HEK293 (cell line): ENCODE results near the gene TPM2.

Experiments
- CTCF ChIA-PET: fragments of 350-600 bp; formaldehyde crosslinking; extraction: SDS; loops from one replicate; lab custom pipeline; 2021; ENCODE audit warnings: antibody characterized with exemption; lab: Yijun Ruan, JAX
- POLR2A ChIA-PET: fragments of 300-600 bp; formaldehyde crosslinking; extraction: SDS; loops from one replicate; lab custom pipeline; 2020; ENCODE audit warnings: antibody characterized with exemption, inconsistent platforms; lab: Yijun Ruan, JAX
- H3K27ac ChIP-seq: fragments of 200-500 bp; sonication (Bioruptor generic); 2 replicates; pipeline ENCODE4 v1.5.1; 2014; ENCODE audit warnings: low read depth, low read length, control low read depth, inconsistent platforms; ENCODE audit errors: extremely low read depth
- H3K36me3 ChIP-seq, 2 experiments: fragments of 200-500 bp in 1 of 2; sonication (Bioruptor generic) in 1 of 2; 1 replicate in 1 of 2; 2 replicates in 1 of 2; pipeline ENCODE4 v1.5.1; 2014 to 2017; ENCODE audit warnings: inconsistent platforms in 2 of 2, low read length in 2 of 2; ENCODE audit not compliant: control insufficient read depth in 2 of 2, insufficient read depth in 1 of 2
- H3K4me1 ChIP-seq: fragments of 200-500 bp; sonication (Bioruptor generic); 2 replicates; pipeline ENCODE4 v1.5.1; 2014; ENCODE audit warnings: mild to moderate bottlenecking, low read length, inconsistent platforms; ENCODE audit not compliant: control insufficient read depth, insufficient read depth
- H3K4me3 ChIP-seq: 2 replicates; pipeline ENCODE4 v1.5.1; 2011; ENCODE audit warnings: low read depth, mild to moderate bottlenecking, control low read depth, low read length, moderate library complexity
- H3K9me3 ChIP-seq: fragments of 200-500 bp; sonication (Bioruptor generic); 2 replicates; pipeline ENCODE4 v1.5.1; 2014; ENCODE audit warnings: low read depth, low read length, inconsistent platforms; ENCODE audit not compliant: control insufficient read depth, insufficient read depth
- CTCF ChIP-seq: fragments of 450-650 bp; formaldehyde crosslinking; IDR thresholded peaks from 2 replicates; pipeline ENCODE4 v1.5.1; 2016; ENCODE audit warnings: missing biosample characterization, missing genetic modification characterization
- HOXC10 ChIP-seq: sonication (generic); formaldehyde crosslinking; IDR thresholded peaks from 2 replicates; pipeline ENCODE4 v1.8.1; 2023; ENCODE audit warnings: mild to moderate bottlenecking, missing genetic modification reagents
- HOXD13 ChIP-seq: sonication (generic); formaldehyde crosslinking; IDR thresholded peaks from 2 replicates; pipeline ENCODE4 v1.8.0; 2022; ENCODE audit warnings: missing genetic modification reagents, borderline replicate concordance
- IKZF3 ChIP-seq: fragments of 450-650 bp; IDR thresholded peaks from 2 replicates; pipeline ENCODE4 v1.5.0; 2018; ENCODE audit warnings: missing biosample characterization, mild to moderate bottlenecking, missing genetic modification characterization, moderate library complexity
- KLF16 ChIP-seq: fragments of 450-650 bp; formaldehyde crosslinking; IDR thresholded peaks from 2 replicates; pipeline ENCODE4 v1.5.1; 2017; ENCODE audit warnings: missing biosample characterization, missing genetic modification characterization
- PATZ1 ChIP-seq: fragments of 450-650 bp; formaldehyde crosslinking; IDR thresholded peaks from 2 replicates; pipeline ENCODE4 v1.5.1; 2016; ENCODE audit warnings: missing biosample characterization, missing genetic modification characterization
- PRDM1 ChIP-seq: fragments of 450-650 bp; formaldehyde crosslinking; IDR thresholded peaks from 2 replicates; pipeline ENCODE4; 2016; ENCODE audit warnings: missing biosample characterization, missing genetic modification characterization
- PRDM10 ChIP-seq: fragments of 450-650 bp; formaldehyde crosslinking; IDR thresholded peaks from 2 replicates; pipeline ENCODE4 v1.5.1; 2016; ENCODE audit warnings: missing biosample characterization, missing genetic modification characterization
- SCRT2 ChIP-seq: fragments of 450-650 bp; formaldehyde crosslinking; IDR thresholded peaks from 2 replicates; pipeline ENCODE4 v1.5.1; 2016; ENCODE audit warnings: missing biosample characterization, missing genetic modification characterization
- WT1 ChIP-seq: fragments of 450-650 bp; formaldehyde crosslinking; IDR thresholded peaks from 2 replicates; pipeline ENCODE4 v1.5.1; 2016; ENCODE audit warnings: missing biosample characterization, missing genetic modification characterization
- ZBTB17 ChIP-seq: fragments of 450-650 bp; formaldehyde crosslinking; IDR thresholded peaks from 2 replicates; pipeline ENCODE4 v1.5.1; 2016; ENCODE audit warnings: missing biosample characterization, missing genetic modification characterization
- ZBTB48 ChIP-seq: fragments of 450-650 bp; formaldehyde crosslinking; IDR thresholded peaks from 2 replicates; pipeline ENCODE4 v1.5.1; 2016; ENCODE audit warnings: missing biosample characterization, missing genetic modification characterization
- ZNF10 ChIP-seq: fragments of 450-650 bp; formaldehyde crosslinking; IDR thresholded peaks from 2 replicates; pipeline ENCODE4 v1.5.1; 2017; ENCODE audit warnings: missing biosample characterization, missing genetic modification characterization
- ZNF112 ChIP-seq: fragments of 450-650 bp; formaldehyde crosslinking; IDR thresholded peaks from 2 replicates; pipeline ENCODE4 v1.5.0; 2017; ENCODE audit warnings: missing biosample characterization, missing genetic modification characterization
- ZNF138 ChIP-seq: fragments of 450-650 bp; formaldehyde crosslinking; IDR thresholded peaks from 2 replicates; pipeline ENCODE4 v1.5.1; 2016; ENCODE audit warnings: missing biosample characterization, missing genetic modification characterization, borderline replicate concordance
- ZNF2 ChIP-seq: fragments of 450-650 bp; formaldehyde crosslinking; IDR thresholded peaks from 2 replicates; pipeline ENCODE4 v1.5.1; 2016; ENCODE audit warnings: missing biosample characterization, missing genetic modification characterization
- ZNF274 ChIP-seq, 2 experiments: fragments of 200-500 bp in 1 of 2; fragments of 450-650 bp in 1 of 2; sonication (Bioruptor generic) in 1 of 2; formaldehyde crosslinking in 1 of 2; IDR thresholded peaks; 2 replicates each; pipeline versions ENCODE4 v1.5.1 to v1.6.1; 2014 to 2016; ENCODE audit warnings: borderline replicate concordance in 1 of 2, inconsistent platforms in 1 of 2, low read length in 1 of 2, missing biosample characterization in 1 of 2, missing genetic modification characterization in 1 of 2
- ZNF366 ChIP-seq: fragments of 450-650 bp; formaldehyde crosslinking; conservative IDR thresholded peaks from 2 replicates; pipeline ENCODE4 v1.5.1; 2016; ENCODE audit warnings: missing biosample characterization, missing genetic modification characterization
- ZNF394 ChIP-seq: fragments of 450-650 bp; formaldehyde crosslinking; IDR thresholded peaks from 2 replicates; pipeline ENCODE4 v1.5.1; 2016; ENCODE audit warnings: missing biosample characterization, missing genetic modification characterization, mild to moderate bottlenecking, moderate library complexity, borderline replicate concordance
- ZNF423 ChIP-seq: fragments of 450-650 bp; formaldehyde crosslinking; IDR thresholded peaks from 2 replicates; pipeline ENCODE4 v1.5.1; 2016; ENCODE audit warnings: missing biosample characterization, missing genetic modification characterization
- ZNF548 ChIP-seq: fragments of 450-650 bp; formaldehyde crosslinking; IDR thresholded peaks from 2 replicates; pipeline ENCODE4 v1.5.1; 2016; ENCODE audit warnings: missing biosample characterization, missing genetic modification characterization
- ZNF624 ChIP-seq: fragments of 450-650 bp; formaldehyde crosslinking; IDR thresholded peaks from 2 replicates; pipeline ENCODE4 v1.5.1; 2017; ENCODE audit warnings: missing biosample characterization, missing genetic modification characterization
- ZSCAN16 ChIP-seq: fragments of 450-650 bp; formaldehyde crosslinking; IDR thresholded peaks from 2 replicates; pipeline ENCODE4 v1.5.1; 2016; ENCODE audit warnings: missing biosample characterization, missing genetic modification characterization
- TF ChIP-seq, protein P1 (sequence below): fragments of 450-650 bp; formaldehyde crosslinking; IDR thresholded peaks from 2 replicates; pipeline ENCODE4 v1.5.1; 2017; ENCODE audit warnings: missing biosample characterization, missing genetic modification characterization
- TF ChIP-seq, protein P2 (sequence below): fragments of 450-650 bp; formaldehyde crosslinking; IDR thresholded peaks from 2 replicates; pipeline ENCODE4 v1.5.1; 2016; ENCODE audit warnings: missing biosample characterization, missing genetic modification characterization

TPM2 gene

GRCh38 chr9:35732800-35733541, 43.2 kb upstream of the TPM2 start (continued):
- TF ChIP-seq ZNF274 (IDR thresholded peaks at IDR 0.05; ENCODE audit: low read length), result no peak
- TF ChIP-seq ZNF274 (tag by site-specific recombination; IDR thresholded peaks at IDR 0.05; ENCODE audit: borderline replicate concordance), result no peak
- peak; percentile 65 for TF ChIP-seq PRDM10
- 0 out of 2 replicates have a peak, but pooled peaks have one; percentile 47 for TF ChIP-seq ZBTB48 (tag by site-specific recombination)
- TF ChIP-seq SCRT2, result peak; percentile 53; the same call in 1 of the 2 replicates
- TF ChIP-seq ZNF112 (tag by site-specific recombination), result no peak
- TF ChIP-seq ZNF366 (tag by site-specific recombination), result peak; percentile 21; the same call in 1 of the 2 replicates
- 0 out of 2 replicates have a peak, but pooled peaks have one; percentile 1 for TF ChIP-seq IKZF3 (tag by site-specific recombination)
- peak; percentile 78 for TF ChIP-seq ZBTB17 (tag by site-specific recombination)
- TF ChIP-seq ZNF2 (tag by site-specific recombination), result 0 out of 2 replicates have a peak, but pooled peaks have one; percentile 7
- TF ChIP-seq ZNF394, result peak; percentile 65
- TF ChIP-seq ZNF10 (tag by site-specific recombination), result peak; percentile 90
- TF ChIP-seq HOXD13 (CRISPR knock-in tag), result no peak
- TF ChIP-seq, protein P1, sequence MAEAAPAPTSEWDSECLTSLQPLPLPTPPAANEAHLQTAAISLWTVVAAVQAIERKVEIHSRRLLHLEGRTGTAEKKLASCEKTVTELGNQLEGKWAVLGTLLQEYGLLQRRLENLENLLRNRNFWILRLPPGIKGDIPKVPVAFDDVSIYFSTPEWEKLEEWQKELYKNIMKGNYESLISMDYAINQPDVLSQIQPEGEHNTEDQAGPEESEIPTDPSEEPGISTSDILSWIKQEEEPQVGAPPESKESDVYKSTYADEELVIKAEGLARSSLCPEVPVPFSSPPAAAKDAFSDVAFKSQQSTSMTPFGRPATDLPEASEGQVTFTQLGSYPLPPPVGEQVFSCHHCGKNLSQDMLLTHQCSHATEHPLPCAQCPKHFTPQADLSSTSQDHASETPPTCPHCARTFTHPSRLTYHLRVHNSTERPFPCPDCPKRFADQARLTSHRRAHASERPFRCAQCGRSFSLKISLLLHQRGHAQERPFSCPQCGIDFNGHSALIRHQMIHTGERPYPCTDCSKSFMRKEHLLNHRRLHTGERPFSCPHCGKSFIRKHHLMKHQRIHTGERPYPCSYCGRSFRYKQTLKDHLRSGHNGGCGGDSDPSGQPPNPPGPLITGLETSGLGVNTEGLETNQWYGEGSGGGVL (tag by site-specific recombination), result no peak

DNA sequence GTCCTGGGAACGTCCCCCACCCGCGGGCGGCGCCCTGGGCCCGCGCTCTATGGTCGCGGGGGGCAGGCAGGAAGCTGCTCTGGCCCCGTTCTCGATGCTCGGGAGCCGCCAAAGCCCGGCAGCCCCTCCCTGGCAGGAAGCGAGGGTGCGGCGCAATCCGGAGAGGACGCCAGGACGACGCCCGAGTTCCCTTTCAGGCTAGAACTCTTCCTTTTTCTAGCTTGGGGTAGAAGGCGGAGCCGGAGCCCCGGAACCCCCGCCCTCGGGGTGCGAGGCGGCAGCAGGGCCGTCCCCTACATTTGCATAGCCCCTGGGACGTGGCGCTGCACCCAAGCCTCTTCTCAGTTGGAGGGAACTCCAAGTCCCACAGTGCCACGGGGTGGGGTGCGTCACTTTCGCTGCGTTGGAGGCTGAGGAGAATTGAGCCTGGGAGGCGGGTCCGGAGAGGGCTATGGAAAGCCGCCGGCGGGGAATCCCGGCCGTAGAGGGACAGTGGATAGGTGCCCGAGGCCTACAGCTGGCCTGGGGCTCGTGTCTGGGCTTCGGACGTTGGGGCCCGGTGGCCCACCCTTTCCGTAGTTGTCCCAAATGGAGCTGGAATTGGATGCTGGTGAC, 42.6 kb upstream of the TPM2 start, which contains the start of the genes CREB3 and TLN1:
TSS of gene CREB3 (plus strand) at position 482 of the 615 bp plus-strand sequence. CDS start at position 589, 107 bp downstream.
TSS of gene TLN1 (minus strand) at position 11 of the 615 bp plus-strand sequence. CDS start 6,501 bp downstream, outside the sequence.
- POLR2A ChIA-PET, result interaction anchor here (0.5 to 4.2 kb wide), 32 partner anchors 8 to 661 kb away, joined by 3 to 73 read pairs (median 5); partner anchors contain the start of genes ARHGEF39, CCDC107, FAM221B and FANCG
- H3K4me3 ChIP-seq, result peak within 1 kb of the TSS; percentile 81
- H3K9me3 ChIP-seq, result no peaks in the 10 kb centered on the region
- H3K4me1 ChIP-seq, result peaks cover 13% of the 10 kb centered on the region
- CTCF ChIA-PET, result interaction anchor here (0.6 to 8.0 kb wide), 17 partner anchors 8 to 640 kb away, joined by 3 to 88 read pairs (median 5); partner anchors contain the start of genes ARHGEF39, CCDC107, GBA2 and RGP1
- H3K36me3 ChIP-seq, result peaks cover 10 to 60% of the 10 kb centered on the region in 2 experiments; a peak in 2 of 3 replicates
- H3K27ac ChIP-seq, result peak within 1 kb of the TSS; percentile 81
- TF ChIP-seq HOXC10 (no peak), ZSCAN16 (tag by site-specific recombination) (no peak), ZNF423 (tag by site-specific recombination) (peak; percentile 96), PATZ1 (tag by site-specific recombination) (peak; percentile 62), KLF16 (tag by site-specific recombination) (peak; percentile 34; the same call in 1 of the 2 replicates), ZNF548 (tag by site-specific recombination) (no peak), ZNF624 (tag by site-specific recombination) (no peak), ZNF138 (no peak), PRDM1 (tag by site-specific recombination) (peak; percentile 75; the same call in 1 of the 2 replicates), CTCF (peak; percentile 81), WT1 (tag by site-specific recombination) (no peak)
- TF ChIP-seq, protein P2, sequence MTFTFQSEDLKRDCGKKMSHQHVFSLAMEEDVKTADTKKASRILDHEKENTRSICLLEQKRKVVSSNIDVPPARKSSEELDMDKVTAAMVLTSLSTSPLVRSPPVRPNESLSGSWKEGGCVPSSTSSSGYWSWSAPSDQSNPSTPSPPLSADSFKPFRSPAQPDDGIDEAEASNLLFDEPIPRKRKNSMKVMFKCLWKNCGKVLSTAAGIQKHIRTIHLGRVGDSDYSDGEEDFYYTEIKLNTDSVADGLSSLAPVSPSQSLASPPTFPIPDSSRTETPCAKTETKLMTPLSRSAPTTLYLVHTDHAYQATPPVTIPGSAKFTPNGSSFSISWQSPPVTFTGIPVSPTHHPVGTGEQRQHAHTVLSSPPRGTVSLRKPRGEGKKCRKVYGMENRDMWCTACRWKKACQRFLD (tag by site-specific recombination), result no peak
